ENCODE results near the gene DRAXIN. TPM values are rescaled to one million over a fixed set of nuclear protein-coding genes. Genes with fewer than 3 reads are reported as not detected.
A peak's percentile ranks its signal among the peaks of the same experiment; 100 is the strongest.

Gene DRAXIN
- total RNA-seq, 5 donors from 2014 or later (not counting 1 experiment from before 2014, with no cell fraction given), result 0.18 to 2.0 (median 0.23) TPM

GRCh38 chr1:11727119-11727518 is 35.6 kb downstream of the DRAXIN start:
- Histone ChIP-seq H3K4me1 (ENCODE audit: control insufficient read depth in 1 of 2, extremely low read depth in 1 of 2, insufficient read depth in 2 of 2, low read length in 2 of 2) (peaks cover 24 to 47% of the 10 kb centered on the region in 2 experiments), H3K9me3 (no peaks in the 10 kb centered on the region), H3K27ac (ENCODE audit: low read length) (no peak overlapping the region), H3K4me3 (ENCODE audit: control insufficient read depth in 1 of 2, extremely low read depth in 1 of 2, low read length in 1 of 2) (no peak overlapping the region), H3K36me3 (ENCODE audit: control insufficient read depth in 2 of 2, extremely low read depth in 1 of 2, insufficient read depth in 1 of 2, low read length in 1 of 2) (no peaks in the 10 kb centered on the region), H3K27me3 (replicated peaks in 1 of 2; ENCODE audit: control insufficient read depth in 2 of 2, extremely low read depth in 1 of 2, insufficient read depth in 2 of 2, low read length in 1 of 2) (no peaks in the 10 kb centered on the region)
- H3K27ac Mint-ChIP-seq, result no peak overlapping the region
- no peak for ATAC-seq (replicated peaks in 1 of 4)
- CTCF ChIA-PET, result interaction anchor here in 1 of 2 donors (0.5 kb wide), 1 partner anchor 1933 kb away, joined by 4 read pairs; no protein-coding TSS in a partner anchor
- WGBS (ENCODE audit: insufficient coverage), result 95% methylated on average over 4 of the region's 4 CpGs
- H3K27me3 Mint-ChIP-seq, result no peaks in the 10 kb centered on the region
- no peaks in the 10 kb centered on the region for H3K9me3 Mint-ChIP-seq
- no peak overlapping the region for H3K4me3 Mint-ChIP-seq
- H3K36me3 Mint-ChIP-seq, result no peaks in the 10 kb centered on the region
- peaks cover 37 to 49% (median 46%) of the 10 kb centered on the region in 3 donors for H3K4me1 Mint-ChIP-seq
- POLR2A ChIA-PET, result interaction anchor here in 1 of 2 donors (0.6 kb wide), 1 partner anchor 16 kb away, joined by 4 read pairs; no protein-coding TSS in a partner anchor
- no peak for DNase-seq

- 100% methylated on average over 4 of the region's 4 CpGs for WGBS (ENCODE audit: insufficient coverage)
- CTCF ChIA-PET, result no interaction called here
Observed at GRCh38 chr1:11728126-11728806, 36.8 kb downstream of the DRAXIN start.

DNA sequence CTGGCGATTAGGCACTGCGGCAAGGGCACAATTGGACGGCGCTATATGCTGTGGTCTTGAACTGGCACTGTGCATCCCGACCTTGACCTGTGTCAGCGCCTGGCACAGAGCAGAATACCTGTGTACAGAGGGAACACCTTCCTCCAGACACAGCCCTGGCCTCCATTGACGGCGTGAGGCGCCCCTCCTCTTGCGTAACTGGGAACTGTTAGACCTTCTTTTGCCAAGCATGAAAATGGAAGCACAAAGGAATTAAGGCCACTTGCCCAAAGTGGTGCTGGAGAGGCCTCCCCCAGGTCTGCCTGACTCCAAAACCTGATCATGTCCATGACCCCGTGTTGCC is 37.6 kb downstream of the DRAXIN start:
- Mint-ChIP-seq H3K9me3 (no peaks in the 10 kb centered on the region), H3K4me3 (peak overlapping the region in 1 of 3 donors; percentile 88), H3K36me3 (no peaks in the 10 kb centered on the region), H3K27ac (peak overlapping the region in 1 of 2 donors; percentile 48), H3K4me1 (peaks cover 48 to 59% (median 56%) of the 10 kb centered on the region in 3 donors), H3K27me3 (no peaks in the 10 kb centered on the region)
- H3K27me3 ChIP-seq (replicated peaks in 1 of 2; ENCODE audit: control insufficient read depth in 2 of 2, extremely low read depth in 1 of 2, insufficient read depth in 2 of 2, low read length in 1 of 2), result no peaks in the 10 kb centered on the region
- ChIA-PET CTCF (no interaction called here), POLR2A (no interaction called here)
- H3K36me3 ChIP-seq (ENCODE audit: control insufficient read depth in 2 of 2, extremely low read depth in 1 of 2, insufficient read depth in 1 of 2, low read length in 1 of 2), result no peaks in the 10 kb centered on the region
- no peak overlapping the region for H3K4me3 ChIP-seq (ENCODE audit: control insufficient read depth in 1 of 2, extremely low read depth in 1 of 2, low read length in 1 of 2)
- H3K4me1 ChIP-seq (ENCODE audit: control insufficient read depth in 1 of 2, extremely low read depth in 1 of 2, insufficient read depth in 2 of 2, low read length in 2 of 2), result peaks cover 32 to 55% of the 10 kb centered on the region in 2 experiments
- H3K27ac ChIP-seq (ENCODE audit: low read length), result peak overlapping the region; percentile 15
- H3K9me3 ChIP-seq, result no peaks in the 10 kb centered on the region
- 99% methylated on average over 11 of the region's 11 CpGs for whole genome bisulfite sequencing (ENCODE audit: insufficient coverage)
- DNase-seq (no peak), ATAC-seq (replicated peaks in 1 of 4) (no peak)

More at GRCh38 chr1:11728126-11728806, 36.8 kb downstream of the DRAXIN start:
- Mint-ChIP-seq H3K4me3 (no peak overlapping the region), H3K36me3 (no peaks in the 10 kb centered on the region), H3K9me3 (no peaks in the 10 kb centered on the region), H3K27me3 (no peaks in the 10 kb centered on the region), H3K27ac (no peak overlapping the region), H3K4me1 (peaks cover 48 to 58% (median 54%) of the 10 kb centered on the region in 3 donors)
- no peak for ATAC-seq (replicated peaks in 1 of 4)
- H3K4me3 ChIP-seq (ENCODE audit: control insufficient read depth in 1 of 2, extremely low read depth in 1 of 2, low read length in 1 of 2), result no peak overlapping the region
- POLR2A ChIA-PET, result no interaction called here
- no peak overlapping the region for H3K27ac ChIP-seq (ENCODE audit: low read length)
- H3K4me1 ChIP-seq (ENCODE audit: control insufficient read depth in 1 of 2, extremely low read depth in 1 of 2, insufficient read depth in 2 of 2, low read length in 2 of 2), result peaks cover 32 to 55% of the 10 kb centered on the region in 2 experiments
- no peaks in the 10 kb centered on the region for H3K36me3 ChIP-seq (ENCODE audit: control insufficient read depth in 2 of 2, extremely low read depth in 1 of 2, insufficient read depth in 1 of 2, low read length in 1 of 2)
- no peaks in the 10 kb centered on the region for H3K27me3 ChIP-seq (replicated peaks in 1 of 2; ENCODE audit: control insufficient read depth in 2 of 2, extremely low read depth in 1 of 2, insufficient read depth in 2 of 2, low read length in 1 of 2)
- H3K9me3 ChIP-seq, result no peaks in the 10 kb centered on the region
- DNase-seq, result no peak

DNA sequence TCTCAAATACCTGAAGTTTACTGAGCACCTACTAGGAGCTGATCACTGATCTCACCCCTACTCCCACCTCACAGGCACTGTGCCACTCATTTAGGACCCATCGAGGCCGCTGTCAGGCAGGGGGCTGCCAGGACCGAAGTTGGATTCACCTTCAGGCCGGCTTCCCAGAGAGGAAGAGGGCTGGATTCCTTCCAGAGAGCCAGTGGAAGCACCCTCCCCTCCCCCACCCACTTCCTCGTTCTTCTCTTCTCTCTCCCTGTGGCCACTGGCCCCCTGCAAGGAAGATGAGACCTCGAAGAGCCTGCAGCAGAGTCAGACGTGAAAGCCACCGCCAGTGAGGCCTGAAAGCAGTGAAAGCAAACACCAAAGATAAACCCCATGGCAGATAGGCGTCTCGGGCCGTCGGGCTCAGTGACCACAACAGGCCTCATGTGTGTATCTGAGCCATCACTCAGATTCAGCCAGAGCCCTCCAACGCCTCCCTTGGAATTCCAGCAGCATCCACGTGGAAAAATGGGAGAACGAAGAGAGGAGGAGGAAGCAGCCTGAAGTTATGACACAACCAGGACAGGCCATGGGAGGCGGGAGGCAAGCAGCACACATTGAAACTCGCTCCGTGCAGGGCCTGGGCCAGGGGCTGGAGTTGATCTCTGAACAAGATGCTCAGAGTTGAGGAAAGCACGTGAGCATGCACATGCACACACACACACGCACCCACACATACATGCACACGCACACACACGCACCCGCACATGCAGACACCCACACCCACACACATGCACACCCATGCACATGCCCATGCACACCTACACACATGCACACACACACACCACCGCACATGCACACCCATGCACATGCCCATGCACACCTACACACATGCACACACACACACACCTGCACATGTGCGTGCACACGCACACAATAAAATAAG is 38.3 kb downstream of the DRAXIN start:
- Histone ChIP-seq H3K4me1 (ENCODE audit: control insufficient read depth in 1 of 2, extremely low read depth in 1 of 2, insufficient read depth in 2 of 2, low read length in 2 of 2) (peaks cover 32 to 55% of the 10 kb centered on the region in 2 experiments), H3K27ac (ENCODE audit: low read length) (peak overlapping the region; percentile 70), H3K9me3 (no peaks in the 10 kb centered on the region), H3K4me3 (ENCODE audit: control insufficient read depth in 1 of 2, extremely low read depth in 1 of 2, low read length in 1 of 2) (peak overlapping the region; percentile 27 to 56), H3K27me3 (replicated peaks in 1 of 2; ENCODE audit: control insufficient read depth in 2 of 2, extremely low read depth in 1 of 2, insufficient read depth in 2 of 2, low read length in 1 of 2) (no peaks in the 10 kb centered on the region), H3K36me3 (ENCODE audit: control insufficient read depth in 2 of 2, extremely low read depth in 1 of 2, insufficient read depth in 1 of 2, low read length in 1 of 2) (no peaks in the 10 kb centered on the region)
- H3K4me3 Mint-ChIP-seq, result peak overlapping the region; percentile 67 to 88 (median 72)
- ChIA-PET POLR2A (no interaction called here), CTCF (interaction anchor here in 1 of 2 donors (2.0 kb wide), 1 partner anchor 10 kb away, joined by 12 read pairs; no protein-coding TSS in a partner anchor)
- H3K9me3 Mint-ChIP-seq, result no peaks in the 10 kb centered on the region
- no peaks in the 10 kb centered on the region for H3K27me3 Mint-ChIP-seq
- peaks cover 48 to 56% (median 56%) of the 10 kb centered on the region in 3 donors for H3K4me1 Mint-ChIP-seq
- DNase-seq (no peak), ATAC-seq (replicated peaks in 1 of 4) (peak; percentile 21 to 51 (median 46))
- no peaks in the 10 kb centered on the region for H3K36me3 Mint-ChIP-seq
- 39% methylated on average over 16 of the region's 26 CpGs for WGBS (ENCODE audit: insufficient coverage)
- H3K27ac Mint-ChIP-seq, result peak overlapping the region; percentile 91 to 93

DNA sequence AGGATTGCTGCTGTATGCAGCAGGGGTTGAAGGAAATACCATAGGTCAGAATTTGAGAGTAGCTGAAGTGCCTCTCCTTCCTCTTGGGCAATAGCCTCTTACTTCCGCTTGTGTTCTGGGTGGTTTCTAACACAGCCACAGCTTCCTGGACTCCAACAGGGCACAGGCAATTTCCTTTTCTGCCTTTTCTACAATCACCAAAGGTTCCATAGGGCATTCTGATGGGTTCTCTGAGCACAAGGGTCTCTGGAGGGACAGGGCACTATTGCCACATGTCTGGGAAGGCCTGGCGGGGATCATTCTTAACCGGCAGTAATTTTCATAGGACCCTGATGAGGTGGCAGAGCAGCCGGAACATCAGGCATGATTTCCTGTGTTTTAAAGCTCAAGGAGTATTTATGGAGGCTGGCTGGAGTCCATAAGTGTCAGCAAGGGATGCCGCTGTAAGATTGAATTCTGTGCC is 39.0 kb downstream of the DRAXIN start:
- WGBS (ENCODE audit: insufficient coverage), result 33% methylated on average over 3 of the region's 5 CpGs
- Histone ChIP-seq H3K4me1 (ENCODE audit: control insufficient read depth in 1 of 2, extremely low read depth in 1 of 2, insufficient read depth in 2 of 2, low read length in 2 of 2) (peaks cover 32 to 52% of the 10 kb centered on the region in 2 experiments), H3K27ac (ENCODE audit: low read length) (peak overlapping the region; percentile 70), H3K36me3 (ENCODE audit: control insufficient read depth in 2 of 2, extremely low read depth in 1 of 2, insufficient read depth in 1 of 2, low read length in 1 of 2) (no peaks in the 10 kb centered on the region), H3K27me3 (replicated peaks in 1 of 2; ENCODE audit: control insufficient read depth in 2 of 2, extremely low read depth in 1 of 2, insufficient read depth in 2 of 2, low read length in 1 of 2) (no peaks in the 10 kb centered on the region), H3K4me3 (ENCODE audit: control insufficient read depth in 1 of 2, extremely low read depth in 1 of 2, low read length in 1 of 2) (peak overlapping the region; percentile 27 to 56), H3K9me3 (no peaks in the 10 kb centered on the region)
- Mint-ChIP-seq H3K27me3 (no peaks in the 10 kb centered on the region), H3K9me3 (no peaks in the 10 kb centered on the region), H3K4me1 (peaks cover 49 to 56% (median 53%) of the 10 kb centered on the region in 3 donors), H3K27ac (peak overlapping the region; percentile 91 to 93), H3K4me3 (peak overlapping the region; percentile 67 to 88 (median 72)), H3K36me3 (no peaks in the 10 kb centered on the region)
- CTCF ChIA-PET, result interaction anchor here in 1 of 2 donors (0.6 to 2.0 kb wide), 2 partner anchors 10 to 20 kb away, joined by 3 to 12 read pairs; no protein-coding TSS in a partner anchor
- ATAC-seq (replicated peaks in 1 of 4), result peak; percentile 82 to 95 (median 89)
- POLR2A ChIA-PET, result interaction anchor here in 1 of 2 donors (0.5 to 0.6 kb wide), 2 partner anchors 441 to 876 kb away, joined by 3 read pairs; no protein-coding TSS in a partner anchor
- DNase-seq, result peak in 29 of 35 experiments; percentile 11 to 77 (median 31)
